ENCODE measurements around the gene NISCH.

Gene NISCH

GRCh38 chr3:52435246-52436101 is 19.9 kb upstream of the NISCH start:
- no peak for DNase-seq (ENCODE audit: low read depth in 2 of 2)

GRCh38 chr3:52436500-52437149 is 18.8 kb upstream of the NISCH start:
- DNase-seq (ENCODE audit: low read depth in 2 of 2): no peak

- DNase-seq (ENCODE audit: low read depth in 2 of 2): no peak
Observed at GRCh38 chr3:52437326-52438103, 17.9 kb upstream of the NISCH start.

- no peak for DNase-seq (ENCODE audit: low read depth in 2 of 2)
Observed at GRCh38 chr3:52438104-52438376, 17.4 kb upstream of the NISCH start.

GRCh38 chr3:52438579-52439425 is 16.6 kb upstream of the NISCH start:
- DNase-seq (ENCODE audit: low read depth in 2 of 2): no peak

GRCh38 chr3:52439426-52440248 is 15.8 kb upstream of the NISCH start:
- DNase-seq (ENCODE audit: low read depth in 2 of 2): no peak

GRCh38 chr3:52440249-52440551 is 15.2 kb upstream of the NISCH start:
- no peak for DNase-seq (ENCODE audit: low read depth in 2 of 2)

- no peak for DNase-seq (ENCODE audit: low read depth in 2 of 2)
Observed at GRCh38 chr3:52440671-52441070, 14.7 kb upstream of the NISCH start.

- DNase-seq (ENCODE audit: low read depth in 2 of 2): no peak
Observed at GRCh38 chr3:52441091-52441771, 14.2 kb upstream of the NISCH start.

GRCh38 chr3:52441772-52442332 is 13.6 kb upstream of the NISCH start:
- DNase-seq (ENCODE audit: low read depth in 2 of 2): no peak

GRCh38 chr3:52442409-52443267 is 12.8 kb upstream of the NISCH start:
- no peak for DNase-seq (ENCODE audit: low read depth in 2 of 2)

- DNase-seq (ENCODE audit: low read depth in 2 of 2): no peak
Observed at GRCh38 chr3:52443268-52443610, 12.2 kb upstream of the NISCH start.

GRCh38 chr3:52443791-52444687 is 11.4 kb upstream of the NISCH start:
- no peak for DNase-seq (ENCODE audit: low read depth in 2 of 2)

- peak; percentile 18 to 52 for DNase-seq (ENCODE audit: low read depth in 2 of 2)
Observed at GRCh38 chr3:52444860-52445793, 10.3 kb upstream of the NISCH start, which contains the start of gene SEMA3G. TSS of gene SEMA3G (minus strand) at chr3:52445103. CDS start at chr3:52445027, 76 bp downstream.

- no peak for DNase-seq (ENCODE audit: low read depth in 2 of 2)
Observed at GRCh38 chr3:52446042-52446441, 9.4 kb upstream of the NISCH start.

GRCh38 chr3:52446631-52447511 is 8.5 kb upstream of the NISCH start:
- peak; percentile 43 to 53 for DNase-seq (ENCODE audit: low read depth in 2 of 2)

All from stimulated activated CD8-positive, alpha-beta memory T cell treated with anti-CD3 and anti-CD28 coated beads, Interleukin-7, amount 100 ng/mL, for 4 hours (primary cell).